GM12878 (cell line): ENCODE measurements around the gene CCDC18. TPM values are rescaled to one million over a fixed set of nuclear protein-coding genes. Genes with fewer than 3 reads are reported as not detected.

Source experiments
- ATAC-seq: fragments of 200-7000 bp; cut with Tn5 transposase; 3 replicates; pipeline ENCODE4 v1.9.1; 2020; ENCODE audit warnings: mild to moderate bottlenecking, moderate library complexity
- BruUV-seq: library from RNA; stranded (reverse); fragments of 400-500 nt; replicated peaks from 2 replicates; lab custom pipeline; 2021; lab: Mats Ljungman, UMichigan
- CTCF ChIA-PET: fragments of 300-600 bp; sonication (Branson Sonifier 250); formaldehyde crosslinking; extraction: SDS; loops from one replicate; lab custom pipeline; 2021; ENCODE audit warnings: inconsistent platforms; lab: Yijun Ruan, JAX
- POLR2A ChIA-PET: fragments of 350-600 bp; formaldehyde crosslinking; extraction: SDS; loops from one replicate; lab custom pipeline; 2021; ENCODE audit warnings: inconsistent platforms; lab: Charles Lee
- RAD21 ChIA-PET: fragments of 300-600 bp; sonication (Branson Sonifier 250); formaldehyde crosslinking; loops from one replicate; lab custom pipeline; 2023; ENCODE audit warnings: antibody characterized with exemption; ENCODE audit not compliant: unreplicated experiment; lab: Charles Lee
- SMC1A ChIA-PET: fragments of 300-600 bp; sonication (Branson Sonifier 250); formaldehyde crosslinking; loops from one replicate; lab custom pipeline; 2023; ENCODE audit not compliant: unreplicated experiment, uncharacterized antibody; lab: Charles Lee
- DNase-seq: peaks from one replicate; pipeline ENCODE4 v3.0.0-alpha.2; 2011; ENCODE audit warnings: low read depth, low spot score
- FAIRE-seq: peaks from 3 replicates; lab custom pipeline; 2011; peaks lifted over from hg19 to GRCh38; lab: Jason Lieb, UNC
- H2AFZ ChIP-seq: 2 replicates; pipeline ENCODE4 v1.6.0; 2011; ENCODE audit warnings: low read depth, low read length, control low read depth; ENCODE audit not compliant: control insufficient read depth
- H3K27ac ChIP-seq: 2 replicates; pipeline ENCODE4 v1.5.1; 2011; ENCODE audit warnings: control low read depth; ENCODE audit not compliant: control insufficient read depth, insufficient read depth
- H3K27me3 ChIP-seq, 2 experiments: replicated peaks in 1 of 2; 2 replicates each; pipeline versions ENCODE4 v1.6.0 to v1.6.1; 2011; ENCODE audit warnings: low read length in 1 of 2; ENCODE audit not compliant: control insufficient read depth in 2 of 2, insufficient read depth in 2 of 2
- H3K36me3 ChIP-seq, 2 experiments: 2 replicates each; pipeline ENCODE4 v1.5.1; 2011; ENCODE audit warnings: low read length in 1 of 2; ENCODE audit not compliant: control insufficient read depth in 2 of 2, insufficient read depth in 2 of 2
- H3K4me1 ChIP-seq: 2 replicates; pipeline ENCODE4 v1.6.1; 2011; ENCODE audit warnings: mild to moderate bottlenecking, low read length, moderate library complexity, mixed read lengths; ENCODE audit not compliant: control insufficient read depth, insufficient read depth
- H3K4me2 ChIP-seq: 2 replicates; pipeline ENCODE4 v1.6.0; 2011; ENCODE audit warnings: control low read depth; ENCODE audit not compliant: control insufficient read depth, insufficient read depth
- H3K4me3 ChIP-seq: fragments of 200-600 bp; sonication (generic); 2 replicates; pipeline ENCODE4 v1.5.1; 2016
- H3K79me2 ChIP-seq: 2 replicates; pipeline ENCODE4 v1.6.0; 2011; ENCODE audit warnings: low read length; ENCODE audit not compliant: control insufficient read depth, insufficient read depth
- H3K9ac ChIP-seq: 2 replicates; pipeline ENCODE4 v1.8.0; 2011; ENCODE audit warnings: low read length, control low read depth, mixed read lengths; ENCODE audit not compliant: control insufficient read depth, insufficient read depth
- H3K9me3 ChIP-seq: replicated peaks from 3 replicates; pipeline ENCODE4 v1.5.1; 2011; ENCODE audit warnings: mild to moderate bottlenecking, low read length; ENCODE audit not compliant: control insufficient read depth, insufficient read depth
- H4K20me1 ChIP-seq: 2 replicates; pipeline ENCODE4 v1.6.0; 2011; ENCODE audit not compliant: control insufficient read depth, insufficient read depth
- CBX3 ChIP-seq: fragments of 200-600 bp; sonication (generic); IDR thresholded peaks from 2 replicates; pipeline ENCODE4 v1.6.1; 2016; ENCODE audit warnings: low read depth, borderline replicate concordance
- CUX1 ChIP-seq: IDR thresholded peaks from 2 replicates; pipeline ENCODE4 v1.6.1; 2012; ENCODE audit warnings: improper control_type of control experiment, low read depth, low read length; ENCODE audit not compliant: insufficient replicate concordance
- FOXM1 ChIP-seq: IDR thresholded peaks from 2 replicates; pipeline ENCODE4 v1.6.1; 2012; ENCODE audit warnings: low read depth, mild to moderate bottlenecking, inconsistent platforms, low read length, moderate library complexity
- HCFC1 ChIP-seq: fragments of 150-350 bp; IDR thresholded peaks from 2 replicates; pipeline ENCODE4 v1.6.1; 2014; ENCODE audit warnings: low read length
- MAX ChIP-seq: IDR thresholded peaks from 2 replicates; pipeline ENCODE4 v1.6.1; 2012; ENCODE audit warnings: low read depth, low read length, improper control_type of control experiment
- POLR2AphosphoS5 ChIP-seq: IDR thresholded peaks from 2 replicates; pipeline ENCODE4 v1.6.1; 2011; ENCODE audit warnings: mild to moderate bottlenecking, low read length, inconsistent platforms
- RBBP5 ChIP-seq: fragments of 200-600 bp; sonication (generic); conservative IDR thresholded peaks from 2 replicates; pipeline ENCODE4 v1.6.1; 2016
- ZBTB11 ChIP-seq: fragments of 450-650 bp; formaldehyde crosslinking; IDR thresholded peaks from 2 replicates; pipeline ENCODE4 v1.5.0; 2022; ENCODE audit warnings: mild to moderate bottlenecking, missing genetic modification characterization
- WGBS: methylation state at CpG from one replicate; pipeline ENCODE4 v1.1.6; 2016; ENCODE audit warnings: low lambda C conversion rate; ENCODE audit not compliant: insufficient replicate concordance, insufficient coverage; ENCODE audit errors: missing lambda C conversion rate; 5-methylcytosine and 5-hydroxymethylcytosine counted together
- in situ Hi-C: fragments of 300-500 bp; cut with MboI; formaldehyde crosslinking; loops from 9 replicates; pipeline ENCODE4 v1.14.3; 2018; ENCODE audit warnings: mixed read lengths
- intact Hi-C: fragments of 100-400 bp; cut with micrococcal nuclease; formaldehyde crosslinking; loops from one replicate; pipeline ENCODE4 v1.14.2; 2022; ENCODE audit not compliant: unreplicated experiment
- polyA plus RNA-seq, 11 experiments: library from polyadenylated mRNA; depleted of rRNA in 4 of 11; unstranded in 6 of 11; stranded (reverse) in 5 of 11; fragments of >200 nt; fragmentation: Nextera tagmentation in 4 of 11; fragmentation: Illumina TruSeq in 1 of 11; extraction: Ambion mirVana in 4 of 11; extraction: Trizol in 1 of 11; gene quantifications; 1 replicate in 1 of 11; 2 replicates in 10 of 11; pipeline versions ENCODE4 v1.2.1 to v1.2.3, GENCODE V29; 2011 to 2016; ENCODE audit warnings: inconsistent platforms in 2 of 11, missing spikeins in 2 of 11, low read depth in 1 of 11
- total RNA-seq, 4 experiments: library from RNA; depleted of rRNA in 3 of 4; stranded (reverse); fragments of >200 nt in 3 of 4; fragmentation: Illumina TruSeq in 1 of 4; extraction: Trizol in 1 of 4; gene quantifications; 2 replicates each; pipeline versions ENCODE4 v1.2.1 to v1.2.3, GENCODE V29; 2013 to 2021
- TF ChIP-seq, protein P1 (sequence below): fragments of 450-650 bp; IDR thresholded peaks from 2 replicates; pipeline ENCODE4 v1.6.1; 2018; ENCODE audit warnings: borderline replicate concordance, mild to moderate bottlenecking; ENCODE audit not compliant: partially characterized antibody

CCDC18 gene
- total and polyA plus RNA-seq, 10 of the 15 experiments (the other 5 are each of a cell fraction or from before 2014, with no cell fraction given) = 15.6 to 34.9 (median 19.5) TPM

- no peak for TF ChIP-seq HCFC1
- no peak for TF ChIP-seq FOXM1
Measured at GRCh38 chr1:93221913-93222312, 41.4 kb downstream of the CCDC18 start (continued).

- Histone ChIP-seq H3K4me2 (no peak overlapping the region), H2AFZ (no peak overlapping the region), H3K79me2 (no peaks in the 10 kb centered on the region), H3K36me3 (peaks cover 2 to 4% of the 10 kb centered on the region in 2 experiments), H4K20me1 (no peaks in the 10 kb centered on the region), H3K4me3 (no peak overlapping the region), H3K9me3 (peaks cover 2% of the 10 kb centered on the region; the same call in 2 of the 3 replicates), H3K27me3 (no peaks in the 10 kb centered on the region), H3K27ac (no peak overlapping the region), H3K9ac (no peak overlapping the region), H3K4me1 (peaks cover 4% of the 10 kb centered on the region; the same call in 1 of the 2 replicates)
- ChIA-PET POLR2A (interaction anchor here (0.6 to 1.2 kb wide), 2 partner anchors 11 to 137 kb away, joined by 3 to 5 read pairs; no protein-coding TSS in a partner anchor), SMC1A (interaction anchor here (0.6 to 2.1 kb wide), 6 partner anchors 8 to 209 kb away, joined by 3 to 5 read pairs (median 4); no protein-coding TSS in a partner anchor), CTCF (interaction anchor here (0.6 to 1.6 kb wide), 5 partner anchors 29 to 621 kb away, joined by 3 to 6 read pairs (median 3); partner anchors contain the start of gene MTF2), RAD21 (interaction anchor here (0.9 to 1.2 kb wide), 2 partner anchors 142 to 143 kb away, joined by 3 to 5 read pairs; no protein-coding TSS in a partner anchor)
- ATAC-seq (no peak), DNase-seq (no peak), FAIRE-seq (no peak)
- intact Hi-C loops = no loop called here
- in situ Hi-C loops = no loop called here
- WGBS = 73% methylated on average over 2 of the region's 2 CpGs
- BruUV-seq = no TSS peak
- TF ChIP-seq MAX (no peak), POLR2AphosphoS5 (no peak), CUX1 (no peak), RBBP5 (no peak), ZBTB11 (CRISPR knock-in tag) (no peak), CBX3 (no peak)
- TF ChIP-seq, protein P1, sequence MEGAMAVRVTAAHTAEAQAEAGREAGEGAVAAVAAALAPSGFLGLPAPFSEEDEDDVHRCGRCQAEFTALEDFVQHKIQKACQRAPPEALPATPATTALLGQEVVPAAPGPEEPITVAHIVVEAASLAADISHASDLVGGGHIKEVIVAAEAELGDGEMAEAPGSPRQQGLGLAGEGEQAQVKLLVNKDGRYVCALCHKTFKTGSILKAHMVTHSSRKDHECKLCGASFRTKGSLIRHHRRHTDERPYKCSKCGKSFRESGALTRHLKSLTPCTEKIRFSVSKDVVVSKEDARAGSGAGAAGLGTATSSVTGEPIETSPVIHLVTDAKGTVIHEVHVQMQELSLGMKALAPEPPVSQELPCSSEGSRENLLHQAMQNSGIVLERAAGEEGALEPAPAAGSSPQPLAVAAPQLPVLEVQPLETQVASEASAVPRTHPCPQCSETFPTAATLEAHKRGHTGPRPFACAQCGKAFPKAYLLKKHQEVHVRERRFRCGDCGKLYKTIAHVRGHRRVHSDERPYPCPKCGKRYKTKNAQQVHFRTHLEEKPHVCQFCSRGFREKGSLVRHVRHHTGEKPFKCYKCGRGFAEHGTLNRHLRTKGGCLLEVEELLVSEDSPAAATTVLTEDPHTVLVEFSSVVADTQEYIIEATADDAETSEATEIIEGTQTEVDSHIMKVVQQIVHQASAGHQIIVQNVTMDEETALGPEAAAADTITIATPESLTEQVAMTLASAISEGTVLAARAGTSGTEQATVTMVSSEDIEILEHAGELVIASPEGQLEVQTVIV = no peak
Measured at GRCh38 chr1:93223023-93223675, 42.6 kb downstream of the CCDC18 start.
